H4 (cell line): ENCODE measurements around the gene SRD5A1. TPM values are rescaled to one million over a fixed set of nuclear protein-coding genes. Genes with fewer than 3 reads are reported as not detected.

Experiments used
- DNase-seq: peaks from one replicate; pipeline ENCODE4 v3.0.0-alpha.2; 2015; ENCODE audit warnings: low spot score
- total RNA-seq: library from RNA; depleted of rRNA; stranded (reverse); fragments of >200 nt; shearing (Covaris generic); gene quantifications from 2 replicates; pipeline ENCODE4 v1.2.3, GENCODE V29; 2014; rRNA removed

The SRD5A1 gene, protein sequence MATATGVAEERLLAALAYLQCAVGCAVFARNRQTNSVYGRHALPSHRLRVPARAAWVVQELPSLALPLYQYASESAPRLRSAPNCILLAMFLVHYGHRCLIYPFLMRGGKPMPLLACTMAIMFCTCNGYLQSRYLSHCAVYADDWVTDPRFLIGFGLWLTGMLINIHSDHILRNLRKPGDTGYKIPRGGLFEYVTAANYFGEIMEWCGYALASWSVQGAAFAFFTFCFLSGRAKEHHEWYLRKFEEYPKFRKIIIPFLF
- 23.2 and 34.9 TPM in 2 replicates for total RNA-seq

DNA sequence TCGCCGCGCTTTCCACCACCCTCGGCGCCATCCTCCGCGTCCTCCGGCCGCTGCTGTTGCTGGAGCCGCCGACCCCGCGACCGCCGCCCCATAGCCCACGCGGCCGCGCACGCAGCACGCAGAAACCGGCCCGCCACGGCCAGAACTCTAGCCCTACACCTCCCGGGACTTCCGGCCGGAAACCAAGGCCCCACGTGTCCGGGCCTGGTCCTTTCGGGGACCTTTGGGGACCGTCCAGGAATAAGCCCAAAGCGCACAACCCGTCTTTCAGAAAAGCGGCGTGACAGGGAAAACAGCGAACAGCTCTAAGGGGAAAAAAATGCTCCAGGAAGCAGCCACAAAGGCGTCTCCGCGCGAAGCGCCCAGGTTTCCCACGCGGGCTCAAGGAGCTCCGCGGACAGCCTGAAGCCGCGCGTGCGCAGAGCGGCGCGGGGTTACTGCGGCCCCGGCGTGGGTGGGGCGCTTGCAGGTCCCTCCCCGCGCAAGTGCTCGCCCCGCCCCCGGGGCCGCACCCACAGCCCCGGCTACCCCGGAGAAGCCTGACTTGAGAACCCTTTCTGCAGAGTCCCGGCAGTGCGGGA is at the start of gene SRD5A1, which contains the start of gene NSUN2:
Gene SRD5A1 (plus strand): TSS at position 553 of the 581 bp plus-strand sequence. CDS start 137 bp downstream, outside the sequence.
Gene NSUN2 (minus strand): TSS at position 157 of the 581 bp plus-strand sequence. CDS start 65 bp downstream, at position 92.
- DNase-seq, result peak; percentile 82

GRCh38 chr5:6584101-6584645 is 49.1 kb upstream of the SRD5A1 start:
- no peak for DNase-seq

- DNase-seq, result no peak
Observed at GRCh38 chr5:6584727-6585126, 48.5 kb upstream of the SRD5A1 start.

DNA sequence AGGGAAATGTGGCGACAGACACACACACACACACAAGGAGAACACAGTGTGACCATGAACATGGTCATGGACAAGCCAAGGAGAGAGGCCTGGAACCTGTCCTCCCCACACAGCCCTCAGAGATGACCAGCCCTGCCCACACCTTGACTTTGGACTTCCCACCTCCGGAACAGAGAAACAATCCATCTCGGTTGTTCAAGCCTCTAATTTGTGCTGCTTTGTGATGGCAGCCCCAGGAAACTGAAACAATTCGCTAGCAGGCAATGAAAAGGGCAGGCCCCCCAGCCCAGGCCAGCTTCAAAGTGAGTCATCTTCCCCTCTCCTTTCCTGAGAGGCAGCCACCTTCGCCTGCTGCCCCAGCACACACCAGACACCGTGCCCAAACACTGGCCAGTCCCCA is 48.1 kb upstream of the SRD5A1 start:
- DNase-seq, result no peak

DNA sequence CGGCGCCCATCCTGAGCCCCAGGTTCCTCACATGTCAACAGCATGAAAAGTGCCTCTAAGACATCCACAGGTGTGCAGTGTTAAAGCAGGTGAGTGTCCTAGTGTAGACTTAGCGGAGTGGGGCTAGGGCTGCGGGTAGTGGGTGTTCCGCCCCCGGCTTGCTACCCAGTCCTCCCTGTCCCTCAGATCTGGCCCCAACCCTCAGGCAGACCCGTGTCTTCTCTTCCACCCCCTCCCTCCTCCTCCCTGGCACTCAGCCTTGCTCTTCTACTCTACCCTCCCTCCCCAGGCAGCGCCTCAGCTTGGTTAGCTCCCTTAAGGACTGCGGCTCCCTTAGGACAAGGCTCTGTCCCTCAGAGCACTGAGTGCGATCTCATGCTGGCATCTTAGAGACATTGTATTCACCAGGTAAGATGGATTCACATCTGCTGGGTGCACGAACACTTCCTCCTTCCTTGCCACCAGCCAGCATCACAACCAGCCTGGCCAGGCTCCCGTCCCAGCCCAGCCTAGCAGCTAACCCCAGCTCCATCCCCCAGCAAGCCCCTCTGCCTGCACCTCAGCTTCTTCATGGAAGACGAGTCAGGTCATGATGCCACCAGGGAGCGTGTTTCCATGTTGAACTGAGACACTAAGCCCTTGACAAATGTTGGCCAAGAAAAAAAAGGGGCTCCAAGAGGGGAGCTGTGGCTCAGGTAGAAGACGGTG is 47.1 kb upstream of the SRD5A1 start:
- DNase-seq, result no peak

GRCh38 chr5:6586647-6587042 is 46.6 kb upstream of the SRD5A1 start:
- no peak for DNase-seq

DNA sequence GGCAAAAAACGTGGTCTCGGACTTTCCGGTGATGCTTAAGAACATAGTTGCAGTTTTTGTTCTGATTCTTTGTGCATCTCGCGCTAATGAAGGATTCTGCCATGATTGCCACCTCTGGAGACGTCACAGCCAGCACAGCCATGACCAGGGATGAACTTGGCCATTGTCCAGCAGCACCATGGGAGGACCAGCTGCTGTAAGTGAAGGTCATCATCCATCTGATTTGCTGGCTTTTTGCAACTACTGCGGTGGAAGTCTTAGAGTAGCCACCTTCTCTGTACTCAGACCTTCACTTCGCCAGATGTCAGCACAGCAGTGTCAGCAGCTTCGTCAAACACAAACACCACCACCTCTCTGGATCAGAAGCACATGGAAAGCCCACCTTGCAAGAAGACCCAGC is 46.1 kb upstream of the SRD5A1 start:
- no peak for DNase-seq

DNA sequence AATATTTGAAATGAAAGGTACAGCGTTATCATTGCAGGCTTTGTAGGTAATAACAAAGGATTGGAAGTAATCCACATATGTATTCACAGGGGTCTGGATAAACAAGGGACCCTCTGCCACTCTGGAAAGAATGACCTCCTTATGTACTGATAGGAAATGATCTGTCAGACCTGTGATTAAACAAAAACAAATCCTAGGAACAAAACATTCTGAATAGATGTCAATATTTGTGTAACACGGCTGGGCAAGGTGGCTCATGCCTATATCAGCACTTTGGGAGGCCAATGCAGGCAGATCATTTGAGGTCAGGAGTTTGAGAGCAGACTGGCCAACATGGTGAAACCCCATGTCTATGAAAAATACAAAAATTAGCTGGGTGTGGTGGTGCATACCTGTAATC is 42.7 kb upstream of the SRD5A1 start:
- no peak for DNase-seq

- no peak for DNase-seq
Observed at GRCh38 chr5:6591671-6592288, 41.5 kb upstream of the SRD5A1 start.

DNA sequence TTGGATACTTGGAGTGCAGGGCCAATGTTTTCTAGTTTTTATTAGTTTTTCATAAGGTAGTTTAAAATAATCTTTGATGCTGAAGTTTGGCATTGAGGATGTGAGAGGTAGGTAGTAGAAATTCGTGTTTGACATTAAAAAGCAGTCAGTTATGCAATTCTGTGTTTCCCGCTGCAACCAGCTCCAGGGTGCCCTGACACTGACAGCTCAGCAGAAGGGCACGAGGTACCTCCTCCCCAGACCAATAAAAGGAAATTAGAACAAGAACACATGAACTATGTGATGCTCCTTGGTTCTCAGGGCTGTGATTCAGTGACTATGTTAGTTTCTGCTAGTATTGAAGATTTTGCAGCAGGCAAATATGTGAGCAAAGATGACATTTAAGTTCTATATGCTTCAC is 40.6 kb upstream of the SRD5A1 start:
- DNase-seq, result no peak

DNA sequence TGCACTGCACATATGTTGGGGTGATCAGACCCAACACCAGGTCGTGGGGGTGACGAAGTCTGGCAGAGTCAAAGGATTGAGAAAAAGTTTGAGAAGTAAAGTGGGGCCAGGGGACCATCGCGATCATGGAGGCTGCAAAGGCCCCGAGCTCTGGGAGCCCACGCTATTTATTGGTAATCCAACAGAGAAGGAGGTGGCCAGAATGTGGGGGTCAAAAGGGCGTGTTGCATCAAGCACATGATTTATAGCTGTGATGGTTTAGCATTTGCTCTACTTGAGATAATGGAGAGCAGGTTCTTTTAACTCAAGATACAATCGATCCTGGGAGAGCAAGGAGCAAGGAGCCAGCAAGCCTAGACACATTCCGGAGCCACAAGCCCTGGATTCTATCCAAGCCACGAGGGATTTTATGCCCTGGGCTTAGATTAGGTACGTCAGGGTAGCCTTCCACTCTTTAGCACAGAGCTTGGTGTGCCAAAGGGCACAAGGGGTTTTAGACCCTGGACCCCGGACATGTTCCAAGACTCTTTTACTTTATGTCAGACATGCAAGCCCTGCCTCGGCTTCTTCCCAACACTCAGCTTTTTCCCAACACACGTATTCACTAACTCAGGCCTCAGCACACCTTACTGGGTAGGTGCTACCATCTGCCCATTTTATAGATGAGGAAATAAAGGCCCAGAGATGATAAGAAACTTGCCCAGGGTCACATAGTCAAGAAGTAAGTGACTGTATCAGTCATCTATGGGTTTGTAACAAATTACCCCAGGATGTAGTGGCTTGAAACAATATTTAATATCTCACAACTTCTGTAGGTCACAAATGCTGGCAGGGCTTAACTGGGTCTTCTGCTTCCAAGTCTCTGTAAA is 39.9 kb upstream of the SRD5A1 start:
- DNase-seq, result no peak

DNA sequence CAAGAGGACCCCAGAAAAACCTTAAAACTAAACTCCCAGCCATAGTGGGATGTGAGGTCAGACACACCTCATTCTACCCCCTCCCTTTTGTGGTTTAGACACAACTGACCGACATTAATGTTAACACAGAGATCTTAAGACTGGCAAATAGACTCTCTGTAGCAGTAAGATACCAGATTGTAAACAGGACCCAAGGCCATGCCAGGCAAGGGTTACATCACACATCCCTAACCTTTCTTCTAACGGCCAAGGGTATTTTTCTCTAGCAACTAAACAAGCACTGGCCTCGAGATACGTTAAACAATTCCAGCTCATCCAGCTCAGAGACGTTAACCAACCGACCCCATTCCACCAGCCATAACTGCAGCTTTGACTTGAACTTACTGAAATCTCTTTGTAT is 39.2 kb upstream of the SRD5A1 start:
- DNase-seq, result no peak

GRCh38 chr5:6595405-6595804 is 37.8 kb upstream of the SRD5A1 start:
- no peak for DNase-seq

- no peak for DNase-seq
Observed at GRCh38 chr5:6596388-6596787, 36.9 kb upstream of the SRD5A1 start.

- no peak for DNase-seq
Observed at GRCh38 chr5:6597557-6597956, 35.7 kb upstream of the SRD5A1 start.

GRCh38 chr5:6598351-6598900 is 34.8 kb upstream of the SRD5A1 start:
- no peak for DNase-seq

- DNase-seq, result no peak
Observed at GRCh38 chr5:6599739-6600138, 33.5 kb upstream of the SRD5A1 start.

- no peak for DNase-seq
Observed at GRCh38 chr5:6601271-6601670, 32.0 kb upstream of the SRD5A1 start.

- DNase-seq, result no peak
Observed at GRCh38 chr5:6601816-6602215, 31.4 kb upstream of the SRD5A1 start.

DNA sequence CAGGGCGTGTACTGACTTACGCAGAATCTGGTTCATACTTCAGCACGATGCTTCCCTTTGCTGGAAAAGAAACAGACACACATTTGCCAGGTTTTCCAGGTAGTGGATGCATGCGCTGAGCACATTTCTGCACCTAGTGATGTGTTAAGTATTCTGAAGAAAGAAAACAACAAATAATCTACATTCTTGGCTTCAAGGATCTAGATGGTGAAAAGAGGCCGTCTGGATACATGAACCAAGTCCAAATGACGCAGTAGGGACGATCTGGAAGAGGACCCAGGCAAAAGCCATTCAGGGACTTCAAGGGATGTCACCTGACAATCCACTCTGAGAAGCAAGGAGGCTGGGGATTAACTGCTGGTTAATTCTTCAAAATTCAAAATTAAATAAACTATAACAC is 30.8 kb upstream of the SRD5A1 start:
- no peak for DNase-seq

DNA sequence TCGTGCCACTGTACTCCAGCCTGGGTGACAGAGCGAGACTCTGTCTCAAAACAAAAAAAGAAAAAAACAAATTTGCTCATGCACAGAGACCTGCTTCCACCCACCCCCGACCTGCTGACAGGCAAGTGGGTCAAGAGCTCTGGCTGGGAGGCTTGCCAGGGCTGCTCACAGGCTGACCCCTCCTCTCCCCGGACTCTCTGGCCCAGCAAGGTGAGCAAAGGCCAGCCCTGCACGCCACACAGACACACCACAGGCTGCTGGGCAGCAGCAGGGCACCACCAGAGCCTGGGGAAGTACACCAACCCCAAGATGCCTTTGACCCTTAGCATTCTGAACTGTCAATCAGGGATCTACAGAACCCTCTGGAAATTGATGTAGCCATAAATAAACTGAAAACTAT is 29.6 kb upstream of the SRD5A1 start:
- no peak for DNase-seq
